GM19351 (cell line): Measurements from ENCODE around the gene SPEM2.
"Not testable (repeated sequence)": the region's sequence is repeated elsewhere in the genome, so short reads cannot be mapped to it uniquely, and the experiment has no call there.

Source experiments
- ATAC-seq: cut with Tn5 transposase; IDR thresholded peaks from one replicate; pipeline ENCODE4 v1.9.1; 2021; ENCODE audit warnings: mild to moderate bottlenecking, moderate library complexity; ENCODE audit not compliant: unreplicated experiment

SPEM2 gene

GRCh38 chr17:7468804-7469389 lies 43.5 kb downstream of the SPEM2 start:
- ATAC-seq, result no peak

DNA sequence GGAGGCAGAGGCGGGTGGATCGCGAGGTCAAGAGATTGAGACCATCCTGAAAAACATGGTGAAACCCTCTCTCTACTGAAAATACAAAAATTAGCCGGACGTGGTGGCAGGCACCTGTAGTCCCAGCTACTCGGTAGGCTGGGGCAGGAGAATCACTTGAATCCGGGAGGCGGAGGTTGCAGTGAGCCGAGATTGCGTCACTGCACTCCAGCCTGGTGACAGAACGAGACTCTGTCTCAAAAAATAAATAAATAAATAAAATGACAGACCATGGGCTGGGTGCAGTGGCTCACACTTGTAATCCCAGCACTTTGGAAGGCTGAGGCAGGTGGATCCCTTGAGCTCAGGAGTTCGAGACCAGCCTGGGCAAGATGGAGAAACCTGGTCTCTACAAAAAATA lies 44.4 kb downstream of the SPEM2 start:
- ATAC-seq, result not testable (repeated sequence)

DNA sequence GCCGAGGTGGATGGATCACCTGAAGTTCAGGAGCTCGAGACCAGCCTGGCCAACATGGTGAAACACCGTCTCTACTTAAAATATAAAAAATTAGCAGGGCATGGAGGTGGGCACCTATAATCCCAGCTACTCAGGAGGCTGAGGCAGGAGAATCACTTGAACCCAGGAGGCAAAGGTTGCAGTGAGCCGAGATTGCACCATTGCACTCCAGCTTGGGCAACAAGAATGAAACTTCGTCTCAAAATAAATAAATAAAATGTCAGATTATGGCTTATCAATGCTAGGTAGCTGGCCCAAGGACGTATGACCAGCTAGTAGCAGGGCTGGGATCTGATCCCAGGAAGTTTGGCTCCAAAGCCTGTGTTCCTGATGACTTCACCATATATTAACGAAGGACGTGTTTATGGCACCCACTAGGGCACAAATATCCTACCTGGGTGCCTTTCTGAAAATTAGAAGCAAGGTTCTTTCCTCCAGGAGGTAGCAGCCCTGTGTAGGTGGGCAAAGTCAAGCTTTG lies 45.1 kb downstream of the SPEM2 start:
- not testable (repeated sequence) for ATAC-seq

DNA sequence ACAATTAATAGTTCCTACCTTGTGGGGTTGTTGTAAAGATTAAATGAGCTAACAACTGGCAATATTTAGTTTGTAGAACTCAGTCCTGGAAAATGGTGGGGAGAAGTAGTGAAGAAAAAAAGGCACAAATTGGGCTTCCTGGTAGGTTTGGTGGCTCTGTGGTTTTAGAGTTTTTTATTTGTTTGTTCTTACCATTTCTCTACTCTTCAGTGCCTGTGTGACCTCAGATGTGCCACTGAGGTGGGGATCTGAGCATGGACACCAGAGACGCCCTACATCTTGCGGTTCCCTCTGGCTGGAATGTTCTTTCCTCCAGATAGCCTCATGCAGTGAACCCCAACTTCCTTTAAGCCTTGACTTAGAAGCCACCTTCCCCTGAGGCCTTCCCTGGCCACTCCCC lies 46.3 kb downstream of the SPEM2 start:
- no peak for ATAC-seq

GRCh38 chr17:7474767-7475166 lies 49.4 kb downstream of the SPEM2 start:
- not testable (repeated sequence) for ATAC-seq

DNA sequence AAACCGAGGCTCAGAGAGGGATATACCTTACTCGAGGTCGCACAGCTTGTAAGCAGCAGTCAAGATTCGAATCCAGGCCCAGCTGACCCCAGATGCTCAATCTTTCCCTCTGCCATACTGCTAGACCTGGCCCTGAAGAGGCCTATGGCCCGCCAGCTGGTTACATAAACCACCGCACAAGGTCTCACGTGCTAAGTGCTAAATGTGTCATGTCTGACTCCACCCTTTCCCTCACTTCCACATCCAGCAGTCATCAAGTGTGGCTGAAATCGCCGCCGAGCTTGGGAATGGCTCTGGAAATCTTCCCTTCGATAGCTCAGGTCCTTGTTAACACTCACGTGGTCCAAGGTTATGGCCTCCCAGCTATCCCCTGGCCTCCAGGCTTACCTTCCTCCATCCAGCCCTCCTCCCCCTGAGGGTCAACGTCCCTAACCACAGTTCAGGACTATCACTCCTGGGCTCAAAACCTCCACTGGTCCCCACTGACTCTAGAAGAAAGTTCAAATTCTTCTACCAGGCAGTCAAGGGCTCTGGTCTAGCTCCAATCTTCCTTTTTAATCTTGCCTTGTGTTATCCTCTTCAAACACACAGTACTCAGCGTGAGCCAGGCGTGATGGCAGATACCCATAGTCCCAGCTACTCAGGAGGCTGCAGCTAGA lies 50.5 kb downstream of the SPEM2 start:
- no peak for ATAC-seq

DNA sequence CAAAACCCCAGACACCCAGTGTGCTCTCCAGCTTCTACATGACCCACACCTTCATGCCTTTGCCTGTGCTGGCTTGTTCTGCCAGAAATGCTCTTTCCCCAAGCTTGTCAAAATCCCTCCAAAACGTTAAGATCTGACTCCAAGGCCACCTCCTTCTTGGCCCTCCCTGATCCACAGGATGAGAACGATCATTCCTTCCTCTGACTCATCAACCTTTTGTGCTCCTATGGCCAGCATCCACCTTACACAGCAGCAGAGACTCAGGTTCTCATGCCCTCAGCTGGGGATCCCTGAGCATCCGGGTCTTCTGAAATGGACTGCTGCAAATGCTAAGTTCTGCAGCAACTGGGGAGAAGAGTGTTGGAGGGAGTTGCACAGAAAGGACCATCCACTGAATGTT lies 51.1 kb downstream of the SPEM2 start:
- ATAC-seq, result no peak

- ATAC-seq, result no peak
These were observed 51.5 kb downstream of the SPEM2 start for GRCh38 chr17:7476951-7477350.
